HEK293 (cell line): ENCODE data around the gene MCF2L.

ENCODE experiments used
- CTCF ChIA-PET: fragments of 350-600 bp; formaldehyde crosslinking; extraction: SDS; loops from one replicate; lab custom pipeline; 2021; ENCODE audit warnings: antibody characterized with exemption; lab: Yijun Ruan, JAX
- POLR2A ChIA-PET: fragments of 300-600 bp; formaldehyde crosslinking; extraction: SDS; loops from one replicate; lab custom pipeline; 2020; ENCODE audit warnings: antibody characterized with exemption, inconsistent platforms; lab: Yijun Ruan, JAX
- H3K27ac ChIP-seq: fragments of 200-500 bp; sonication (Bioruptor generic); 2 replicates; pipeline ENCODE4 v1.5.1; 2014; ENCODE audit warnings: low read depth, low read length, control low read depth, inconsistent platforms; ENCODE audit errors: extremely low read depth
- H3K36me3 ChIP-seq, 2 experiments: fragments of 200-500 bp in 1 of 2; sonication (Bioruptor generic) in 1 of 2; 1 replicate in 1 of 2; 2 replicates in 1 of 2; pipeline ENCODE4 v1.5.1; 2014 to 2017; ENCODE audit warnings: inconsistent platforms in 2 of 2, low read length in 2 of 2; ENCODE audit not compliant: control insufficient read depth in 2 of 2, insufficient read depth in 1 of 2
- H3K4me1 ChIP-seq: fragments of 200-500 bp; sonication (Bioruptor generic); 2 replicates; pipeline ENCODE4 v1.5.1; 2014; ENCODE audit warnings: mild to moderate bottlenecking, low read length, inconsistent platforms; ENCODE audit not compliant: control insufficient read depth, insufficient read depth
- H3K4me3 ChIP-seq: 2 replicates; pipeline ENCODE4 v1.5.1; 2011; ENCODE audit warnings: low read depth, mild to moderate bottlenecking, control low read depth, low read length, moderate library complexity
- H3K9me3 ChIP-seq: fragments of 200-500 bp; sonication (Bioruptor generic); 2 replicates; pipeline ENCODE4 v1.5.1; 2014; ENCODE audit warnings: low read depth, low read length, inconsistent platforms; ENCODE audit not compliant: control insufficient read depth, insufficient read depth
- SCRT2 ChIP-seq: fragments of 450-650 bp; formaldehyde crosslinking; IDR thresholded peaks from 2 replicates; pipeline ENCODE4 v1.5.1; 2016; ENCODE audit warnings: missing biosample characterization, missing genetic modification characterization
- ZBTB17 ChIP-seq: fragments of 450-650 bp; formaldehyde crosslinking; IDR thresholded peaks from 2 replicates; pipeline ENCODE4 v1.5.1; 2016; ENCODE audit warnings: missing biosample characterization, missing genetic modification characterization
- ZFP37 ChIP-seq: fragments of 450-650 bp; formaldehyde crosslinking; IDR thresholded peaks from 2 replicates; pipeline ENCODE4 v1.5.1; 2016; ENCODE audit warnings: missing biosample characterization, missing genetic modification characterization
- ZIC2 ChIP-seq: fragments of 450-650 bp; formaldehyde crosslinking; IDR thresholded peaks from 2 replicates; pipeline ENCODE4 v1.5.1; 2016; ENCODE audit warnings: missing biosample characterization, missing genetic modification characterization
- ZNF112 ChIP-seq: fragments of 450-650 bp; formaldehyde crosslinking; IDR thresholded peaks from 2 replicates; pipeline ENCODE4 v1.5.0; 2017; ENCODE audit warnings: missing biosample characterization, missing genetic modification characterization
- ZNF146 ChIP-seq: fragments of 450-650 bp; formaldehyde crosslinking; IDR thresholded peaks from 2 replicates; pipeline ENCODE4 v1.5.1; 2016; ENCODE audit warnings: missing biosample characterization, missing genetic modification characterization
- ZNF169 ChIP-seq: fragments of 450-650 bp; formaldehyde crosslinking; IDR thresholded peaks from 2 replicates; pipeline ENCODE4 v1.5.1; 2016; ENCODE audit warnings: missing biosample characterization, missing genetic modification characterization
- ZNF202 ChIP-seq: fragments of 450-650 bp; formaldehyde crosslinking; IDR thresholded peaks from 2 replicates; pipeline ENCODE4 v1.5.1; 2016; ENCODE audit warnings: missing biosample characterization, missing genetic modification characterization, borderline replicate concordance
- ZNF223 ChIP-seq: fragments of 450-650 bp; formaldehyde crosslinking; IDR thresholded peaks from 2 replicates; pipeline ENCODE4 v1.5.1; 2016; ENCODE audit warnings: missing biosample characterization, missing genetic modification characterization
- ZNF777 ChIP-seq: fragments of 450-650 bp; formaldehyde crosslinking; IDR thresholded peaks from 2 replicates; pipeline ENCODE4 v1.5.1; 2017; ENCODE audit warnings: missing biosample characterization, missing genetic modification characterization, borderline replicate concordance
- ZXDB ChIP-seq: fragments of 450-650 bp; formaldehyde crosslinking; IDR thresholded peaks from 2 replicates; pipeline ENCODE4 v1.5.1; 2016; ENCODE audit warnings: missing biosample characterization, missing genetic modification characterization
- TF ChIP-seq, protein P1 (sequence below): fragments of 450-650 bp; formaldehyde crosslinking; IDR thresholded peaks from 2 replicates; pipeline ENCODE4 v1.5.1; 2016; ENCODE audit warnings: missing biosample characterization, missing genetic modification characterization
- TF ChIP-seq, protein P2 (sequence below): fragments of 450-650 bp; formaldehyde crosslinking; IDR thresholded peaks from 2 replicates; pipeline ENCODE4 v1.5.1; 2016; ENCODE audit warnings: missing biosample characterization, missing genetic modification characterization

MCF2L gene

DNA sequence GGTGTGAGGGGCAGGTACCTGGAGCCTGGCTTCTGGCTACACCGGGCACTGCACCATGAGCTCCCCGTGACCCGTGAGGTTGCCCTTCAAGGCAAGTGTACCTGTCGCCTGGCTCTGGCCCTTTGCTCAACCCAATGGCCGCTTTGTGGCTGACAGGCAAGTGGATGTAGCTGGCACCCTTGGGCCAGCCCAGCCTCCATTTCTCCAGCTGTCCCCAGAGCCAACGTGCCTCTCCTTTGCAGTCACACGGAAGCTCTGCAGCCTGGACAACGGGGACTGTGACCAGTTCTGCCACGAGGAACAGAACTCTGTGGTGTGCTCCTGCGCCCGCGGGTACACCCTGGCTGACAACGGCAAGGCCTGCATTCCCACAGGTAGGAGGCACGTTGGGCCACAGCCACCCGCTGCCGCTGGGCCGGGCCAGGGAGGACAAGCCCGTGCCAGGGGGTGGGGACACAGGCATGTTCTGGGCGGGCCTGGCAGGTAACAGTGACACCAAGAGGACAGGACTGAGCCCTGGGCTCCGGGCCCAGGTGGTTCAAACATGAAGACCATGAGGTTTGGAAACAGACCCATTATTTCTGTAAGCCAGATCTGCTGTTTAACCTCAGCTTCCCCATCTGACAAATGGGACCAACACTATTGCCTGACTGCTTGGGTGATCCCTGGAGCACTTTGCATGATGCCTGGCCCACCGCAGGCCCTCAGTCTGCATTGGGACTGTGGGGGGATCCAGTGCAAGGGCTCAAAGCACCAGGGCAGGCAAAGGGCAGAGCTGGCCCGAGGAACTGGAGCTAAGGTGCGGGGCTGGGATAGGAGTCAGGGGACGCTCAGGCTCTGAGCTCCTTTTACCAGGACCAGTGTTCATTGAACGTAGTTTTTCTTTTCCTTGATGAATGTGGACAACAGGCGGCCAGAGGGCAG is 171.9 kb downstream of the MCF2L start:
- Histone ChIP-seq H3K4me3 (no peak overlapping the region), H3K27ac (no peak overlapping the region), H3K4me1 (no peaks in the 10 kb centered on the region), H3K36me3 (no peaks in the 10 kb centered on the region), H3K9me3 (no peaks in the 10 kb centered on the region)
- ChIA-PET POLR2A (no interaction called here), CTCF (no interaction called here)
- TF ChIP-seq ZNF112 (tag by site-specific recombination): no peak
- TF ChIP-seq SCRT2: 0 out of 2 replicates have a peak, but pooled peaks have one; percentile 8

DNA sequence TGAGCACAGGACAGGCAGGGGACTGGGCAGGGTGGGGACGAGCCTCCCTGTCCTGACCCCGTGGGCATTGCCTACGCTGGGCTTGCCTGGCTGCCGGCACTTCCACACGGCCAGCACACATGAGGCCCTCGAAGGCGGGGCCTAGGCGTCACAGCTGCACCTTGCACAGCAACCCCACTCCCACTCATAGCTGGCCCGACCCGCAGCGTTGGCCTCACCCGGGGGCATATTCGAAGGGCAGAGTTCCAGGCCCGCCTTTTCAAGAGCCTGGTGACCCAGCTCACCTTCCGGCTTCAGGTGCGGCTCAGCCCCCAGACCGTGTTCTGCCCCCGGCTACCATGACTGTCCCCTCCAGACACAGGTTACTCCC is 172.6 kb downstream of the MCF2L start:
- TF ChIP-seq, protein P1, sequence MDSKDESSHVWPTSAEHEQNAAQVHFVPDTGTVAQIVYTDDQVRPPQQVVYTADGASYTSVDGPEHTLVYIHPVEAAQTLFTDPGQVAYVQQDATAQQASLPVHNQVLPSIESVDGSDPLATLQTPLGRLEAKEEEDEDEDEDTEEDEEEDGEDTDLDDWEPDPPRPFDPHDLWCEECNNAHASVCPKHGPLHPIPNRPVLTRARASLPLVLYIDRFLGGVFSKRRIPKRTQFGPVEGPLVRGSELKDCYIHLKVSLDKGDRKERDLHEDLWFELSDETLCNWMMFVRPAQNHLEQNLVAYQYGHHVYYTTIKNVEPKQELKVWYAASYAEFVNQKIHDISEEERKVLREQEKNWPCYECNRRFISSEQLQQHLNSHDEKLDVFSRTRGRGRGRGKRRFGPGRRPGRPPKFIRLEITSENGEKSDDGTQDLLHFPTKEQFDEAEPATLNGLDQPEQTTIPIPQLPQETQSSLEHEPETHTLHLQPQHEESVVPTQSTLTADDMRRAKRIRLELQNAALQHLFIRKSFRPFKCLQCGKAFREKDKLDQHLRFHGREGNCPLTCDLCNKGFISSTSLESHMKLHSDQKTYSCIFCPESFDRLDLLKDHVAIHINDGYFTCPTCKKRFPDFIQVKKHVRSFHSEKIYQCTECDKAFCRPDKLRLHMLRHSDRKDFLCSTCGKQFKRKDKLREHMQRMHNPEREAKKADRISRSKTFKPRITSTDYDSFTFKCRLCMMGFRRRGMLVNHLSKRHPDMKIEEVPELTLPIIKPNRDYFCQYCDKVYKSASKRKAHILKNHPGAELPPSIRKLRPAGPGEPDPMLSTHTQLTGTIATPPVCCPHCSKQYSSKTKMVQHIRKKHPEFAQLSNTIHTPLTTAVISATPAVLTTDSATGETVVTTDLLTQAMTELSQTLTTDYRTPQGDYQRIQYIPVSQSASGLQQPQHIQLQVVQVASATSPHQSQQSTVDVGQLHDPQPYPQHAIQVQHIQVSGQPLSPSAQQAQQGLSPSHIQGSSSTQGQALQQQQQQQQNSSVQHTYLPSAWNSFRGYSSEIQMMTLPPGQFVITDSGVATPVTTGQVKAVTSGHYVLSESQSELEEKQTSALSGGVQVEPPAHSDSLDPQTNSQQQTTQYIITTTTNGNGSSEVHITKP (tag by site-specific recombination): no peak
- TF ChIP-seq ZXDB (tag by site-specific recombination) (no peak), ZNF777 (tag by site-specific recombination) (no peak), ZNF223 (tag by site-specific recombination) (no peak), ZNF202 (tag by site-specific recombination) (no peak), ZNF169 (tag by site-specific recombination) (no peak), ZNF146 (tag by site-specific recombination) (no peak)
- ChIA-PET CTCF (no interaction called here), POLR2A (no interaction called here)
- H3K27ac ChIP-seq: no peak overlapping the region
- no peaks in the 10 kb centered on the region for H3K4me1 ChIP-seq
- no peaks in the 10 kb centered on the region for H3K9me3 ChIP-seq
- no peaks in the 10 kb centered on the region for H3K36me3 ChIP-seq
- no peak overlapping the region for H3K4me3 ChIP-seq

DNA sequence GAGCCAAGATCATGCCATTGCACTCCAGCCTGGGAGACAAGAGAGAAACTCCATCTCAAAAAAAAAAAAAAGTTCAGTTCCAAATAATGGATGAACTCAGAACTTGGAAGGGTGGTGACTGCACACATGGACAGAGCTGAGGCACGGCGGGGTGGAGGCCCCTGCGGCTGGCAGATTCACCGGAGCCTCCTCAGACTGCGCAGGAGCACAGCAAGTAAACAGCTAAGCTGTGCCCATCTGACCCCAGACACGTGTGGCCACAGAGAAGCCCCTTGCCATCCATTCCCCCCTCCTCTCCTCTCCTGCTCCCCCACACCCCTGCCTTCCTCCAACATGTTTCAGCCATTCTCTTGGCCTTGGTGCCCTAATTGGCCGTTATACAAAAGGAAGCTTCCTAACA is 173.9 kb downstream of the MCF2L start:
- POLR2A ChIA-PET: interaction anchor here (0.5 kb wide), 1 partner anchor 437 kb away, joined by 4 read pairs; no protein-coding TSS in a partner anchor
- no peaks in the 10 kb centered on the region for H3K4me1 ChIP-seq
- H3K4me3 ChIP-seq: no peak overlapping the region
- no peaks in the 10 kb centered on the region for H3K36me3 ChIP-seq
- CTCF ChIA-PET: interaction anchor here (0.7 to 1.2 kb wide), 2 partner anchors 9 to 12 kb away, joined by 3 to 4 read pairs; no protein-coding TSS in a partner anchor
- H3K9me3 ChIP-seq: no peaks in the 10 kb centered on the region
- no peak overlapping the region for H3K27ac ChIP-seq
- TF ChIP-seq ZNF777 (tag by site-specific recombination) (no peak), ZFP37 (tag by site-specific recombination) (no peak), ZIC2 (tag by site-specific recombination) (no peak), ZBTB17 (tag by site-specific recombination) (no peak)
- TF ChIP-seq, protein P2, sequence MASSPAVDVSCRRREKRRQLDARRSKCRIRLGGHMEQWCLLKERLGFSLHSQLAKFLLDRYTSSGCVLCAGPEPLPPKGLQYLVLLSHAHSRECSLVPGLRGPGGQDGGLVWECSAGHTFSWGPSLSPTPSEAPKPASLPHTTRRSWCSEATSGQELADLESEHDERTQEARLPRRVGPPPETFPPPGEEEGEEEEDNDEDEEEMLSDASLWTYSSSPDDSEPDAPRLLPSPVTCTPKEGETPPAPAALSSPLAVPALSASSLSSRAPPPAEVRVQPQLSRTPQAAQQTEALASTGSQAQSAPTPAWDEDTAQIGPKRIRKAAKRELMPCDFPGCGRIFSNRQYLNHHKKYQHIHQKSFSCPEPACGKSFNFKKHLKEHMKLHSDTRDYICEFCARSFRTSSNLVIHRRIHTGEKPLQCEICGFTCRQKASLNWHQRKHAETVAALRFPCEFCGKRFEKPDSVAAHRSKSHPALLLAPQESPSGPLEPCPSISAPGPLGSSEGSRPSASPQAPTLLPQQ (tag by site-specific recombination): no peak
- TF ChIP-seq, all 188 proteins: peak for 0
